ENCODE results near the gene ADORA2A.

The ADORA2A gene

GRCh38 chr22:24474649-24475255 lies 47.4 kb downstream of the ADORA2A start:
- no peak for TF ChIP-seq REST (IDR thresholded peaks at IDR 0.05; ENCODE audit: insufficient replicate concordance, low read depth)
- no peak for TF ChIP-seq SPI1 (IDR thresholded peaks at IDR 0.05; ENCODE audit: borderline replicate concordance, low read depth)
- TF ChIP-seq POLR2AphosphoS5 (IDR thresholded peaks at IDR 0.05; ENCODE audit: low read depth), result no peak
- TF ChIP-seq GABPA (IDR thresholded peaks at IDR 0.05; ENCODE audit: low read depth), result no peak
- TF ChIP-seq CTCF (IDR thresholded peaks at IDR 0.05; ENCODE audit: insufficient read depth, low read length), result no peak
- H3K27ac ChIP-seq (replicated peaks), result no peak overlapping the region
- DNase-seq (ENCODE audit: low read depth in 1 of 2, low spot score in 1 of 2), result no peak

GRCh38 chr22:24481641-24482040 lies 54.2 kb downstream of the ADORA2A start:
- DNase-seq (ENCODE audit: low read depth in 1 of 2, low spot score in 1 of 2), result no peak
- Histone ChIP-seq H3K27ac (replicated peaks) (peak overlapping the region; percentile 65), H3K4me3 (replicated peaks; ENCODE audit: insufficient read depth, low read length) (no peak overlapping the region), H3K27me3 (ENCODE audit: insufficient read depth, poor library complexity, severe bottlenecking) (no peaks in the 10 kb centered on the region)
- TF ChIP-seq REST (IDR thresholded peaks at IDR 0.05; ENCODE audit: insufficient replicate concordance, low read depth), result no peak
- no peak for TF ChIP-seq CTCF (IDR thresholded peaks at IDR 0.05; ENCODE audit: insufficient read depth, low read length)
- TF ChIP-seq SPI1 (IDR thresholded peaks at IDR 0.05; ENCODE audit: borderline replicate concordance, low read depth), result no peak
- TF ChIP-seq POLR2AphosphoS5 (IDR thresholded peaks at IDR 0.05; ENCODE audit: low read depth), result no peak
- TF ChIP-seq GABPA (IDR thresholded peaks at IDR 0.05; ENCODE audit: low read depth), result no peak

More at GRCh38 chr22:24474649-24475255, 47.4 kb downstream of the ADORA2A start:
- no peak overlapping the region for H3K4me3 ChIP-seq (replicated peaks; ENCODE audit: insufficient read depth, low read length)
- no peaks in the 10 kb centered on the region for H3K27me3 ChIP-seq (ENCODE audit: insufficient read depth, poor library complexity, severe bottlenecking)

GRCh38 chr22:24482575-24482974 lies 55.2 kb downstream of the ADORA2A start:
- Histone ChIP-seq H3K27ac (replicated peaks) (peak overlapping the region; percentile 65), H3K27me3 (ENCODE audit: insufficient read depth, poor library complexity, severe bottlenecking) (no peaks in the 10 kb centered on the region), H3K4me3 (replicated peaks; ENCODE audit: insufficient read depth, low read length) (no peak overlapping the region)
- DNase-seq (ENCODE audit: low read depth in 1 of 2, low spot score in 1 of 2), result peak; percentile 61 to 70
- TF ChIP-seq REST (IDR thresholded peaks at IDR 0.05; ENCODE audit: insufficient replicate concordance, low read depth) (no peak), CTCF (IDR thresholded peaks at IDR 0.05; ENCODE audit: insufficient read depth, low read length) (no peak), SPI1 (IDR thresholded peaks at IDR 0.05; ENCODE audit: borderline replicate concordance, low read depth) (no peak), POLR2AphosphoS5 (IDR thresholded peaks at IDR 0.05; ENCODE audit: low read depth) (no peak), GABPA (IDR thresholded peaks at IDR 0.05; ENCODE audit: low read depth) (no peak; the same call in 1 of the 2 replicates)

Data from HL-60 (cell line).